ENCODE measurements around the gene DDX4. TPM values are rescaled to one million over a fixed set of nuclear protein-coding genes. Genes with fewer than 3 reads are reported as not detected.

The DDX4 gene
- total RNA-seq, 1 donor from 2014 or later, result not detected

- no peak for DNase-seq
- TF ChIP-seq CTCF (IDR thresholded peaks at IDR 0.05; ENCODE audit: borderline replicate concordance), result no peak
- Histone ChIP-seq H3K4me3 (no peak overlapping the region), H3K4me1 (no peaks in the 10 kb centered on the region), H3K36me3 (no peaks in the 10 kb centered on the region), H3K27ac (replicated peaks) (no peak overlapping the region), H3K9me3 (replicated peaks) (peaks cover 4% of the 10 kb centered on the region), H3K27me3 (ENCODE audit: low read depth) (peaks cover 21% of the 10 kb centered on the region)
- intact Hi-C loops (cut with micrococcal nuclease), result no loop called here
These were observed 122.8 kb downstream of the DDX4 start for GRCh38 chr5:55860709-55861108.

GRCh38 chr5:55864606-55865541 is 127.0 kb downstream of the DDX4 start:
- Histone ChIP-seq H3K4me1 (no peaks in the 10 kb centered on the region), H3K27me3 (ENCODE audit: low read depth) (peaks cover 21% of the 10 kb centered on the region), H3K27ac (replicated peaks) (no peak overlapping the region), H3K4me3 (no peak overlapping the region), H3K36me3 (no peaks in the 10 kb centered on the region), H3K9me3 (replicated peaks) (peaks cover 4% of the 10 kb centered on the region)
- DNase-seq, result no peak
- no peak for TF ChIP-seq CTCF (IDR thresholded peaks at IDR 0.05; ENCODE audit: borderline replicate concordance)
- intact Hi-C loops (cut with micrococcal nuclease), result no loop called here

GRCh38 chr5:55865831-55866230 is 128.0 kb downstream of the DDX4 start:
- H3K9me3 ChIP-seq (replicated peaks), result peaks cover under 1% of the 10 kb centered on the region
- no peak overlapping the region for H3K27ac ChIP-seq (replicated peaks)
- intact Hi-C loops (cut with micrococcal nuclease), result no loop called here
- H3K4me3 ChIP-seq, result no peak overlapping the region
- no peak for DNase-seq
- TF ChIP-seq CTCF (IDR thresholded peaks at IDR 0.05; ENCODE audit: borderline replicate concordance), result no peak
- H3K27me3 ChIP-seq (ENCODE audit: low read depth), result peaks cover 20% of the 10 kb centered on the region
- no peaks in the 10 kb centered on the region for H3K36me3 ChIP-seq
- H3K4me1 ChIP-seq, result no peaks in the 10 kb centered on the region

- Histone ChIP-seq H3K4me1 (no peaks in the 10 kb centered on the region), H3K36me3 (no peaks in the 10 kb centered on the region), H3K4me3 (no peak overlapping the region), H3K27ac (replicated peaks) (no peak overlapping the region), H3K9me3 (replicated peaks) (no peaks in the 10 kb centered on the region), H3K27me3 (ENCODE audit: low read depth) (peaks cover 14% of the 10 kb centered on the region)
- intact Hi-C loops (cut with micrococcal nuclease), result no loop called here
- no peak for TF ChIP-seq CTCF (IDR thresholded peaks at IDR 0.05; ENCODE audit: borderline replicate concordance)
- DNase-seq, result no peak
These were observed 128.6 kb downstream of the DDX4 start for GRCh38 chr5:55866485-55866884.

Other genes starting within 250 kb of the DDX4 start
- gene PLPP1, start 203.1 kb upstream of the DDX4 start, total RNA-seq, result 72.6 TPM
- 7.0 TPM for gene SLC38A9, start 25.7 kb upstream of the DDX4 start, total RNA-seq
- gene IL31RA, start 113.3 kb downstream of the DDX4 start, total RNA-seq, result 0.27 TPM

Measured in left ventricle myocardium inferior (tissue), 1 donor.